Caco-2 (cell line): ENCODE data around the gene MALAT1. TPM values are rescaled to one million over a fixed set of nuclear protein-coding genes. Genes with fewer than 3 reads are reported as not detected.

Experiments used
- BruUV-seq: library from RNA; stranded (reverse); fragments of 400-500 nt; replicated peaks from 2 replicates; lab custom pipeline; 2021; lab: Mats Ljungman, UMichigan
- CTCF ChIA-PET: fragments of 300-600 bp; sonication (Branson Sonifier 250); formaldehyde crosslinking; loops from one replicate; lab custom pipeline; 2022; ENCODE audit warnings: antibody characterized with exemption; lab: Charles Lee
- POLR2A ChIA-PET: fragments of 300-600 bp; sonication (Branson Sonifier 250); formaldehyde crosslinking; loops from one replicate; lab custom pipeline; 2022; ENCODE audit warnings: antibody characterized with exemption; lab: Charles Lee
- DNase-seq, 2 experiments: peaks; one replicate each; pipeline versions ENCODE4 v3.0.0 to v3.0.0-alpha.2; 2020 to 2022
- H3K27me3 ChIP-seq: replicated peaks from 2 replicates; pipeline ENCODE4 v1.6.0; 2011; ENCODE audit warnings: low read length; ENCODE audit not compliant: control insufficient read depth, insufficient read depth
- H3K36me3 ChIP-seq: 2 replicates; pipeline ENCODE4 v1.5.1; 2011; ENCODE audit warnings: low read length; ENCODE audit not compliant: control insufficient read depth, insufficient read depth
- H3K4me1 ChIP-seq: fragments of 250-450 bp; sonication (Bioruptor Pico); 2 replicates; pipeline ENCODE4 v1.5.1; 2020; ENCODE audit warnings: mild to moderate bottlenecking
- H3K4me3 ChIP-seq: 2 replicates; pipeline ENCODE4 v1.5.1; 2011; ENCODE audit warnings: low read depth, mild to moderate bottlenecking, control low read depth, low read length
- H3K9me3 ChIP-seq: fragments of 250-450 bp; sonication (Bioruptor Pico); 2 replicates; pipeline ENCODE4 v1.5.1; 2020; ENCODE audit warnings: mild to moderate bottlenecking, moderate library complexity
- H3K27ac Mint-ChIP-seq: one replicate; pipeline ENCODE4 v1.8.0; 2022; ENCODE audit warnings: mixed read lengths; ENCODE audit not compliant: unreplicated experiment
- H3K27me3 Mint-ChIP-seq: one replicate; pipeline ENCODE4 v1.8.0; 2022; ENCODE audit warnings: mixed read lengths; ENCODE audit not compliant: insufficient read depth, unreplicated experiment
- H3K36me3 Mint-ChIP-seq: one replicate; pipeline ENCODE4 v1.8.0; 2022; ENCODE audit warnings: mild to moderate bottlenecking, mixed read lengths; ENCODE audit not compliant: insufficient read depth, unreplicated experiment
- H3K4me1 Mint-ChIP-seq: one replicate; pipeline ENCODE4 v1.8.0; 2022; ENCODE audit warnings: low read depth, mixed read lengths; ENCODE audit not compliant: unreplicated experiment
- H3K4me3 Mint-ChIP-seq: one replicate; pipeline ENCODE4 v1.8.0; 2022; ENCODE audit warnings: mild to moderate bottlenecking, moderate library complexity, mixed read lengths; ENCODE audit not compliant: unreplicated experiment
- H3K9me3 Mint-ChIP-seq: one replicate; pipeline ENCODE4 v1.8.0; 2022; ENCODE audit warnings: mixed read lengths; ENCODE audit not compliant: unreplicated experiment
- CTCF ChIP-seq, 2 experiments: fragments of 200-600 bp in 1 of 2; IDR thresholded peaks; 1 replicate in 1 of 2; 2 replicates in 1 of 2; pipeline versions ENCODE4 v1.5.1 to v1.8.0; 2011 to 2022; ENCODE audit warnings: antibody characterized with exemption in 1 of 2, control low read depth in 1 of 2, inconsistent platforms in 1 of 2, low read depth in 1 of 2, low read length in 1 of 2, mild to moderate bottlenecking in 1 of 2, moderate library complexity in 1 of 2; ENCODE audit not compliant: insufficient read depth in 1 of 2, severe bottlenecking in 1 of 2, unreplicated experiment in 1 of 2
- intact Hi-C: fragments of 100-400 bp; cut with micrococcal nuclease; formaldehyde crosslinking; loops from one replicate; pipeline ENCODE4 v1.10.0; 2022; ENCODE audit not compliant: unreplicated experiment
- total RNA-seq: library from RNA; stranded (reverse); gene quantifications from 2 replicates; pipeline ENCODE4 v1.2.3, GENCODE V29; 2022

The MALAT1 gene
- total RNA-seq, 1 experiment from 2014 or later, result 4,914 TPM

GRCh38 chr11:65538232-65538914 lies 39.5 kb downstream of the MALAT1 start:
- H3K4me1 Mint-ChIP-seq, result peaks cover 18% of the 10 kb centered on the region
- POLR2A ChIA-PET, result no interaction called here
- no peak overlapping the region for H3K4me3 Mint-ChIP-seq
- TSS peak; percentile 62 for BruUV-seq
- H3K9me3 ChIP-seq, result no peaks in the 10 kb centered on the region
- H3K9me3 Mint-ChIP-seq, result no peaks in the 10 kb centered on the region
- TF ChIP-seq CTCF (IDR thresholded peaks at IDR 0.05; ENCODE audit: insufficient read depth in 1 of 2, low read depth in 1 of 2, low read length in 1 of 2, severe bottlenecking in 1 of 2, unreplicated experiment in 1 of 2), result no peak
- CTCF ChIA-PET, result interaction anchor here (1.4 kb wide), 1 partner anchor 32 kb away, joined by 4 read pairs; the partner anchor contains the start of gene ZNRD2
- no peak overlapping the region for H3K27ac Mint-ChIP-seq
- peaks cover 13% of the 10 kb centered on the region for H3K4me1 ChIP-seq
- no peaks in the 10 kb centered on the region for H3K27me3 ChIP-seq
- peaks cover 77% of the 10 kb centered on the region for H3K36me3 Mint-ChIP-seq
- no peak overlapping the region for H3K4me3 ChIP-seq
- peaks cover 7% of the 10 kb centered on the region; the same call in 1 of the 2 replicates for H3K36me3 ChIP-seq
- intact Hi-C loops, result no loop called here
- DNase-seq, result no peak
- H3K27me3 Mint-ChIP-seq, result no peaks in the 10 kb centered on the region

GRCh38 chr11:65538915-65539743 lies 40.3 kb downstream of the MALAT1 start:
- Histone ChIP-seq H3K4me3 (no peak overlapping the region), H3K9me3 (no peaks in the 10 kb centered on the region), H3K36me3 (peaks cover 7% of the 10 kb centered on the region; the same call in 1 of the 2 replicates), H3K4me1 (peaks cover 13% of the 10 kb centered on the region), H3K27me3 (no peaks in the 10 kb centered on the region)
- POLR2A ChIA-PET, result no interaction called here
- no peaks in the 10 kb centered on the region for H3K27me3 Mint-ChIP-seq
- intact Hi-C loops, result no loop called here
- peaks cover 20% of the 10 kb centered on the region for H3K4me1 Mint-ChIP-seq
- no peak overlapping the region for H3K27ac Mint-ChIP-seq
- no peak for TF ChIP-seq CTCF (IDR thresholded peaks at IDR 0.05; ENCODE audit: insufficient read depth in 1 of 2, low read depth in 1 of 2, low read length in 1 of 2, severe bottlenecking in 1 of 2, unreplicated experiment in 1 of 2)
- H3K9me3 Mint-ChIP-seq, result no peaks in the 10 kb centered on the region
- CTCF ChIA-PET, result interaction anchor here (1.4 to 2.7 kb wide), 2 partner anchors 12 to 31 kb away, joined by 4 to 18 read pairs; partner anchors contain the start of gene ZNRD2
- DNase-seq, result no peak
- no peak overlapping the region for H3K4me3 Mint-ChIP-seq
- H3K36me3 Mint-ChIP-seq, result peaks cover 72% of the 10 kb centered on the region
- BruUV-seq, result TSS peak; percentile 31

GRCh38 chr11:65539744-65540289 lies 41.0 kb downstream of the MALAT1 start:
- H3K9me3 ChIP-seq, result no peaks in the 10 kb centered on the region
- BruUV-seq, result no TSS peak
- H3K4me1 ChIP-seq, result peaks cover 13% of the 10 kb centered on the region
- Mint-ChIP-seq H3K4me3 (peak overlapping the region; percentile 63), H3K4me1 (peaks cover 27% of the 10 kb centered on the region), H3K9me3 (no peaks in the 10 kb centered on the region), H3K36me3 (peaks cover 72% of the 10 kb centered on the region), H3K27me3 (no peaks in the 10 kb centered on the region), H3K27ac (no peak overlapping the region)
- H3K4me3 ChIP-seq, result peak overlapping the region; percentile 21; the same call in 1 of the 2 replicates
- peaks cover 7% of the 10 kb centered on the region; the same call in 1 of the 2 replicates for H3K36me3 ChIP-seq
- H3K27me3 ChIP-seq, result no peaks in the 10 kb centered on the region
- intact Hi-C loops, result loop anchor here (2.0 kb wide), 1 partner anchor 31 kb away; the partner anchor contains the start of gene ZNRD2
- ChIA-PET CTCF (interaction anchor here (1.0 to 2.7 kb wide), 3 partner anchors 10 to 30 kb away, joined by 3 to 18 read pairs (median 4); partner anchors contain the start of gene ZNRD2), POLR2A (no interaction called here)
- DNase-seq, result no peak
- no peak for TF ChIP-seq CTCF (IDR thresholded peaks at IDR 0.05; ENCODE audit: insufficient read depth in 1 of 2, low read depth in 1 of 2, low read length in 1 of 2, severe bottlenecking in 1 of 2, unreplicated experiment in 1 of 2)
